SK-N-SH (cell line): ENCODE data around the gene TTC39B. TPM values are rescaled to one million over a fixed set of nuclear protein-coding genes. Genes with fewer than 3 reads are reported as not detected.

Experiments used
- CTCF ChIA-PET: fragments of 300-600, 350-600 bp; formaldehyde crosslinking; extraction: SDS; loops from one replicate; lab custom pipeline; 2021; lab: Yijun Ruan, JAX
- POLR2A ChIA-PET: fragments of 350-600 bp; sonication (Branson Sonifier 250); formaldehyde crosslinking; extraction: SDS; loops from one replicate; lab custom pipeline; 2020; ENCODE audit warnings: antibody characterized with exemption, inconsistent platforms; lab: Yijun Ruan, JAX
- DNase-seq: peaks from one replicate; pipeline ENCODE4 v3.0.0; 2012
- H2AFZ ChIP-seq: fragments of 200-600 bp; sonication (generic); 2 replicates; pipeline ENCODE4 v1.8.1; 2016; ENCODE audit warnings: antibody characterized with exemption, mild to moderate bottlenecking, low read depth
- H3F3A ChIP-seq: fragments of 200-600 bp; sonication (generic); replicated peaks from 2 replicates; pipeline ENCODE3; 2016; ENCODE audit warnings: antibody characterized with exemption, mild to moderate bottlenecking; ENCODE audit not compliant: insufficient read depth
- H3K27ac ChIP-seq, 2 experiments: fragments of 200-500 bp in 1 of 2; fragments of 200-600 bp in 1 of 2; sonication (Bioruptor generic) in 1 of 2; sonication (generic), shearing (Covaris generic) in 1 of 2; 2 replicates each; pipeline versions ENCODE4 v1.5.1 to v1.6.1; 2014 to 2016; ENCODE audit warnings: low read depth in 2 of 2, inconsistent platforms in 1 of 2, low read length in 1 of 2, mild to moderate bottlenecking in 1 of 2, mixed read lengths in 1 of 2
- H3K27me3 ChIP-seq: fragments of 200-600 bp; sonication (generic), shearing (Covaris generic); 2 replicates; pipeline ENCODE4 v1.6.1; 2016; ENCODE audit warnings: mixed run types; ENCODE audit not compliant: insufficient read depth
- H3K36me3 ChIP-seq, 2 experiments: fragments of 200-500 bp in 1 of 2; fragments of 200-600 bp in 1 of 2; sonication (Bioruptor generic) in 1 of 2; sonication (generic) in 1 of 2; replicated peaks in 1 of 2; 2 replicates each; pipeline versions ENCODE3 to v1.5.1; 2014 to 2016; ENCODE audit warnings: low read length in 1 of 2, mild to moderate bottlenecking in 1 of 2; ENCODE audit not compliant: insufficient read depth in 2 of 2, control insufficient read depth in 1 of 2
- H3K4me1 ChIP-seq, 2 experiments: fragments of 200-500 bp in 1 of 2; fragments of 200-600 bp in 1 of 2; sonication (Bioruptor generic) in 1 of 2; sonication (generic), shearing (Covaris generic) in 1 of 2; 2 replicates each; pipeline versions ENCODE4 v1.5.1 to v1.6.1; 2014 to 2016; ENCODE audit warnings: low read depth in 1 of 2, low read length in 1 of 2, mixed run types in 1 of 2; ENCODE audit not compliant: insufficient read depth in 2 of 2, control insufficient read depth in 1 of 2
- H3K4me2 ChIP-seq: fragments of 200-600 bp; sonication (generic), shearing (Covaris generic); 2 replicates; pipeline ENCODE4 v1.6.1; 2017; ENCODE audit warnings: mixed run types
- H3K4me3 ChIP-seq, 2 experiments: fragments of 200-500 bp in 1 of 2; fragments of 200-600 bp in 1 of 2; sonication (Bioruptor generic) in 1 of 2; sonication (generic), shearing (Covaris generic) in 1 of 2; 2 replicates each; pipeline versions ENCODE4 v1.5.1 to v1.8.1; 2014 to 2016; ENCODE audit warnings: low read depth in 2 of 2, inconsistent platforms in 1 of 2, low read length in 1 of 2, mild to moderate bottlenecking in 1 of 2, mixed read lengths in 1 of 2, moderate library complexity in 1 of 2
- H3K79me2 ChIP-seq: fragments of 200-600 bp; sonication (generic); 2 replicates; pipeline ENCODE4 v1.8.1; 2017; ENCODE audit warnings: mild to moderate bottlenecking; ENCODE audit not compliant: insufficient read depth
- H3K9ac ChIP-seq: fragments of 200-600 bp; sonication (generic); 2 replicates; pipeline ENCODE4 v1.6.1; 2017; ENCODE audit warnings: mixed run types
- H3K9me2 ChIP-seq: fragments of 200-600 bp; sonication (generic); 2 replicates; pipeline ENCODE4 v1.6.1; 2017; ENCODE audit warnings: mixed run types
- H3K9me3 ChIP-seq: fragments of 200-600 bp; sonication (generic); 2 replicates; pipeline ENCODE4 v1.6.1; 2017; ENCODE audit warnings: mixed run types, mild to moderate bottlenecking, moderate library complexity
- H4K20me1 ChIP-seq: fragments of 200-600 bp; sonication (generic); 2 replicates; pipeline ENCODE4 v1.6.1; 2017; ENCODE audit warnings: mild to moderate bottlenecking, mixed run types; ENCODE audit not compliant: insufficient read depth
- EZH2phosphoT487 ChIP-seq: fragments of 200-600 bp; sonication (generic); IDR thresholded peaks from 2 replicates; pipeline ENCODE4 v1.6.1; 2017; ENCODE audit warnings: low read depth, mixed run types, mild to moderate bottlenecking, antibody characterized with exemption, moderate library complexity, borderline replicate concordance
- MAX ChIP-seq: IDR thresholded peaks from 2 replicates; pipeline ENCODE4 v1.4.0; 2012; ENCODE audit warnings: low read depth
- MEF2A ChIP-seq: IDR thresholded peaks from 2 replicates; pipeline ENCODE4 v1.4.0; 2012; ENCODE audit warnings: low read depth, borderline replicate concordance
- MXI1 ChIP-seq: IDR thresholded peaks from 2 replicates; pipeline ENCODE4 v1.6.1; 2012; ENCODE audit warnings: mild to moderate bottlenecking, low read depth, low read length, improper control_type of control experiment
- NRF1 ChIP-seq: IDR thresholded peaks from 2 replicates; pipeline ENCODE4 v1.6.1; 2012; ENCODE audit warnings: low read depth, mild to moderate bottlenecking, low read length
- POLR2AphosphoS5 ChIP-seq: IDR thresholded peaks from 2 replicates; pipeline ENCODE4 v1.6.1; 2012; ENCODE audit warnings: low read depth, low read length
- RAD21 ChIP-seq: IDR thresholded peaks from 2 replicates; pipeline ENCODE4 v1.6.1; 2012; ENCODE audit warnings: mild to moderate bottlenecking, low read length
- RXRA ChIP-seq: IDR thresholded peaks from 2 replicates; pipeline ENCODE4 v1.4.0; 2012; ENCODE audit warnings: low read depth, mild to moderate bottlenecking, borderline replicate concordance
- TAF1 ChIP-seq: IDR thresholded peaks from 2 replicates; pipeline ENCODE4 v1.6.1; 2012; ENCODE audit warnings: low read depth, mild to moderate bottlenecking, low read length, moderate library complexity, borderline replicate concordance
- TEAD4 ChIP-seq: IDR thresholded peaks from 2 replicates; pipeline ENCODE4 v1.4.0; 2012; ENCODE audit warnings: mild to moderate bottlenecking, borderline replicate concordance; ENCODE audit not compliant: insufficient read depth
- YY1 ChIP-seq: IDR thresholded peaks from 2 replicates; pipeline ENCODE4 v1.4.0; 2012; ENCODE audit warnings: low read depth, mild to moderate bottlenecking
- WGBS: methylation state at CpG from one replicate; pipeline ENCODE4 v1.1.6; 2017; ENCODE audit warnings: low lambda C conversion rate; 5-methylcytosine and 5-hydroxymethylcytosine counted together
- polyA plus RNA-seq, 3 experiments: library from polyadenylated mRNA; depleted of rRNA; stranded (reverse); fragments of >200 nt; gene quantifications; 2 replicates each; pipeline ENCODE4 v1.2.3, GENCODE V29; 2012
- TF ChIP-seq, protein P1 (sequence below): fragments of 150-350 bp; IDR thresholded peaks from 2 replicates; pipeline ENCODE4 v1.6.1; 2017; ENCODE audit warnings: antibody characterized with exemption, low read length, low read depth, borderline replicate concordance
- TF ChIP-seq, protein P2 (sequence below): fragments of 150-350 bp; IDR thresholded peaks from 2 replicates; pipeline ENCODE4 v1.6.1; 2016; ENCODE audit warnings: mild to moderate bottlenecking, low read depth, low read length
- TF ChIP-seq, protein P3 (sequence below): fragments of 200-600 bp; sonication (generic); IDR thresholded peaks from 2 replicates; pipeline ENCODE4 v1.6.1; 2017; ENCODE audit warnings: antibody characterized with exemption, mild to moderate bottlenecking, moderate library complexity
- TF ChIP-seq, protein P4 (sequence below): IDR thresholded peaks from 2 replicates; pipeline ENCODE4 v1.4.0; 2012; ENCODE audit warnings: low read depth, borderline replicate concordance
- TF ChIP-seq, protein P5 (sequence below): IDR thresholded peaks from 2 replicates; pipeline ENCODE4 v1.4.0; 2012; ENCODE audit warnings: low read depth, borderline replicate concordance

The TTC39B gene
- polyA plus RNA-seq (2012; rRNA removed) = 0.54 and 0.78 TPM in 2 replicates
- polyA plus RNA-seq (2012; cell fraction: cytosol; rRNA removed) = 0.47 and 0.51 TPM in 2 replicates
- polyA plus RNA-seq (2012; cell fraction: nucleus; rRNA removed) = 1.3 and 2.6 TPM in 2 replicates

- ChIA-PET POLR2A (interaction anchor here (1.1 to 1.4 kb wide), 2 partner anchors 27 to 115 kb away, joined by 3 to 4 read pairs; no protein-coding TSS in a partner anchor), CTCF (interaction anchor here (0.7 to 1.2 kb wide), 4 partner anchors 59 to 299 kb away, joined by 3 to 6 read pairs (median 3); no protein-coding TSS in a partner anchor)
- Histone ChIP-seq H3K4me1 (peaks cover 0 to 8% of the 10 kb centered on the region in 2 experiments; a peak in 2 of 4 replicates), H3F3A (peaks cover 4% of the 10 kb centered on the region), H3K27me3 (no peaks in the 10 kb centered on the region), H3K36me3 (no peaks in the 10 kb centered on the region), H3K79me2 (no peaks in the 10 kb centered on the region), H4K20me1 (no peaks in the 10 kb centered on the region), H3K9me2 (no peaks in the 10 kb centered on the region), H3K9ac (peak within 1 kb of the TSS; percentile 83), H3K9me3 (no peaks in the 10 kb centered on the region), H2AFZ (peak within 1 kb of the TSS; percentile 99), H3K4me2 (peak within 1 kb of the TSS; percentile 95), H3K27ac (peak within 1 kb of the TSS; percentile 66 to 80; a peak in 3 of 4 replicates), H3K4me3 (peak within 1 kb of the TSS; percentile 84 to 89)
- whole genome bisulfite sequencing = 2% methylated on average over 13 of the region's 67 CpGs
- TF ChIP-seq MEF2A (no peak), TAF1 (peak; percentile 45; the same call in 1 of the 2 replicates), RAD21 (0 out of 2 replicates have a peak, but pooled peaks have one; percentile 11), POLR2AphosphoS5 (peak; percentile 48; the same call in 1 of the 2 replicates), YY1 (0 out of 2 replicates have a peak, but pooled peaks have one; percentile 32), NRF1 (peak; percentile 35; the same call in 1 of the 2 replicates), MXI1 (peak; percentile 35; the same call in 1 of the 2 replicates)
- TF ChIP-seq, protein P1, sequence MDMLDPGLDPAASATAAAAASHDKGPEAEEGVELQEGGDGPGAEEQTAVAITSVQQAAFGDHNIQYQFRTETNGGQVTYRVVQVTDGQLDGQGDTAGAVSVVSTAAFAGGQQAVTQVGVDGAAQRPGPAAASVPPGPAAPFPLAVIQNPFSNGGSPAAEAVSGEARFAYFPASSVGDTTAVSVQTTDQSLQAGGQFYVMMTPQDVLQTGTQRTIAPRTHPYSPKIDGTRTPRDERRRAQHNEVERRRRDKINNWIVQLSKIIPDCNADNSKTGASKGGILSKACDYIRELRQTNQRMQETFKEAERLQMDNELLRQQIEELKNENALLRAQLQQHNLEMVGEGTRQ = no peak
- TF ChIP-seq, protein P2, sequence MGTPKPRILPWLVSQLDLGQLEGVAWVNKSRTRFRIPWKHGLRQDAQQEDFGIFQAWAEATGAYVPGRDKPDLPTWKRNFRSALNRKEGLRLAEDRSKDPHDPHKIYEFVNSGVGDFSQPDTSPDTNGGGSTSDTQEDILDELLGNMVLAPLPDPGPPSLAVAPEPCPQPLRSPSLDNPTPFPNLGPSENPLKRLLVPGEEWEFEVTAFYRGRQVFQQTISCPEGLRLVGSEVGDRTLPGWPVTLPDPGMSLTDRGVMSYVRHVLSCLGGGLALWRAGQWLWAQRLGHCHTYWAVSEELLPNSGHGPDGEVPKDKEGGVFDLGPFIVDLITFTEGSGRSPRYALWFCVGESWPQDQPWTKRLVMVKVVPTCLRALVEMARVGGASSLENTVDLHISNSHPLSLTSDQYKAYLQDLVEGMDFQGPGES = no peak
- TF ChIP-seq, protein P3, sequence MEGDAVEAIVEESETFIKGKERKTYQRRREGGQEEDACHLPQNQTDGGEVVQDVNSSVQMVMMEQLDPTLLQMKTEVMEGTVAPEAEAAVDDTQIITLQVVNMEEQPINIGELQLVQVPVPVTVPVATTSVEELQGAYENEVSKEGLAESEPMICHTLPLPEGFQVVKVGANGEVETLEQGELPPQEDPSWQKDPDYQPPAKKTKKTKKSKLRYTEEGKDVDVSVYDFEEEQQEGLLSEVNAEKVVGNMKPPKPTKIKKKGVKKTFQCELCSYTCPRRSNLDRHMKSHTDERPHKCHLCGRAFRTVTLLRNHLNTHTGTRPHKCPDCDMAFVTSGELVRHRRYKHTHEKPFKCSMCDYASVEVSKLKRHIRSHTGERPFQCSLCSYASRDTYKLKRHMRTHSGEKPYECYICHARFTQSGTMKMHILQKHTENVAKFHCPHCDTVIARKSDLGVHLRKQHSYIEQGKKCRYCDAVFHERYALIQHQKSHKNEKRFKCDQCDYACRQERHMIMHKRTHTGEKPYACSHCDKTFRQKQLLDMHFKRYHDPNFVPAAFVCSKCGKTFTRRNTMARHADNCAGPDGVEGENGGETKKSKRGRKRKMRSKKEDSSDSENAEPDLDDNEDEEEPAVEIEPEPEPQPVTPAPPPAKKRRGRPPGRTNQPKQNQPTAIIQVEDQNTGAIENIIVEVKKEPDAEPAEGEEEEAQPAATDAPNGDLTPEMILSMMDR = peak; percentile 21; the same call in 1 of the 2 replicates
- peak; percentile 96 for DNase-seq
Measured at GRCh38 chr9:15306757-15307522, at the start of gene TTC39B. TTC39B (minus strand) TSS chr9:15307216; CDS start chr9:15307125, 91 bp downstream.

- Histone ChIP-seq H3K4me2 (no peak overlapping the region), H3K9me2 (no peaks in the 10 kb centered on the region), H3K27me3 (no peaks in the 10 kb centered on the region), H3K79me2 (no peaks in the 10 kb centered on the region), H3K36me3 (no peaks in the 10 kb centered on the region), H3K4me1 (no peaks in the 10 kb centered on the region), H3K9ac (no peak overlapping the region), H3K27ac (no peak overlapping the region), H3F3A (no peaks in the 10 kb centered on the region), H3K4me3 (no peak overlapping the region), H4K20me1 (no peaks in the 10 kb centered on the region), H3K9me3 (no peaks in the 10 kb centered on the region), H2AFZ (no peak overlapping the region)
- WGBS = 65% methylated on average over 6 of the region's 6 CpGs
- ChIA-PET CTCF (no interaction called here), POLR2A (no interaction called here)
- DNase-seq = no peak
- TF ChIP-seq, protein P4, sequence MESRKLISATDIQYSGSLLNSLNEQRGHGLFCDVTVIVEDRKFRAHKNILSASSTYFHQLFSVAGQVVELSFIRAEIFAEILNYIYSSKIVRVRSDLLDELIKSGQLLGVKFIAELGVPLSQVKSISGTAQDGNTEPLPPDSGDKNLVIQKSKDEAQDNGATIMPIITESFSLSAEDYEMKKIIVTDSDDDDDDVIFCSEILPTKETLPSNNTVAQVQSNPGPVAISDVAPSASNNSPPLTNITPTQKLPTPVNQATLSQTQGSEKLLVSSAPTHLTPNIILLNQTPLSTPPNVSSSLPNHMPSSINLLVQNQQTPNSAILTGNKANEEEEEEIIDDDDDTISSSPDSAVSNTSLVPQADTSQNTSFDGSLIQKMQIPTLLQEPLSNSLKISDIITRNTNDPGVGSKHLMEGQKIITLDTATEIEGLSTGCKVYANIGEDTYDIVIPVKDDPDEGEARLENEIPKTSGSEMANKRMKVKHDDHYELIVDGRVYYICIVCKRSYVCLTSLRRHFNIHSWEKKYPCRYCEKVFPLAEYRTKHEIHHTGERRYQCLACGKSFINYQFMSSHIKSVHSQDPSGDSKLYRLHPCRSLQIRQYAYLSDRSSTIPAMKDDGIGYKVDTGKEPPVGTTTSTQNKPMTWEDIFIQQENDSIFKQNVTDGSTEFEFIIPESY = no peak
- TF ChIP-seq EZH2phosphoT487 (no peak), RXRA (no peak), TAF1 (no peak), MAX (no peak), TEAD4 (no peak)
- TF ChIP-seq, protein P5, sequence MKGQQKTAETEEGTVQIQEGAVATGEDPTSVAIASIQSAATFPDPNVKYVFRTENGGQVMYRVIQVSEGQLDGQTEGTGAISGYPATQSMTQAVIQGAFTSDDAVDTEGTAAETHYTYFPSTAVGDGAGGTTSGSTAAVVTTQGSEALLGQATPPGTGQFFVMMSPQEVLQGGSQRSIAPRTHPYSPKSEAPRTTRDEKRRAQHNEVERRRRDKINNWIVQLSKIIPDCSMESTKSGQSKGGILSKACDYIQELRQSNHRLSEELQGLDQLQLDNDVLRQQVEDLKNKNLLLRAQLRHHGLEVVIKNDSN = no peak
- TF ChIP-seq, protein P1 = no peak
Measured at GRCh38 chr9:15355669-15356068, 48.7 kb upstream of the TTC39B start.
